CD4-positive, alpha-beta T cell treated with Interleukin-15 for 4 hours (primary cell): ENCODE results near the gene SF3B3.
"Not testable (repeated sequence)": the region's sequence is repeated elsewhere in the genome, so short reads cannot be mapped to it uniquely, and the experiment has no call there.

ENCODE experiments used
- DNase-seq: peaks from one replicate; pipeline ENCODE4 v3.0.0-alpha.2; 2020; ENCODE audit warnings: low spot score

SF3B3 gene

GRCh38 chr16:70568601-70569237, 45.1 kb downstream of the SF3B3 start:
- no peak for DNase-seq

- DNase-seq, result no peak
These were observed 46.1 kb downstream of the SF3B3 start for GRCh38 chr16:70569752-70570151.

GRCh38 chr16:70570967-70571570, 47.5 kb downstream of the SF3B3 start:
- DNase-seq, result no peak

DNA sequence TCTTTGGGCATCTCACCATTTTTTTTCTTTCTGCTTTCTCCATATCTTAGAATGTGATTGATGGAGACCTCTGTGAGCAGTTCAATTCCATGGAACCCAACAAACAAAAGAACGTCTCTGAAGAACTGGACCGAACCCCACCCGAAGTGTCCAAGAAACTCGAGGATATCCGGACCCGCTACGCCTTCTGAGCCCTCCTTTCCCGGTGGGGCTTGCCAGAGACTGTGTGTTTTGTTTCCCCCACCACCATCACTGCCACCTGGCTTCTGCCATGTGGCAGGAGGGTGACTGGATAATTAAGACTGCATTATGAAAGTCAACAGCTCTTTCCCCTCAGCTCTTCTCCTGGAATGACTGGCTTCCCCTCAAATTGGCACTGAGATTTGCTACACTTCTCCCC, 48.0 kb downstream of the SF3B3 start:
- DNase-seq, result no peak

GRCh38 chr16:70572050-70572925, 48.7 kb downstream of the SF3B3 start:
- no peak for DNase-seq

GRCh38 chr16:70572926-70573270, 49.3 kb downstream of the SF3B3 start:
- no peak for DNase-seq

GRCh38 chr16:70573451-70574121, 50.0 kb downstream of the SF3B3 start:
- no peak for DNase-seq

- no peak for DNase-seq
These were observed 51.1 kb downstream of the SF3B3 start for GRCh38 chr16:70574595-70575271.

GRCh38 chr16:70575376-70575775, 51.8 kb downstream of the SF3B3 start:
- no peak for DNase-seq

DNA sequence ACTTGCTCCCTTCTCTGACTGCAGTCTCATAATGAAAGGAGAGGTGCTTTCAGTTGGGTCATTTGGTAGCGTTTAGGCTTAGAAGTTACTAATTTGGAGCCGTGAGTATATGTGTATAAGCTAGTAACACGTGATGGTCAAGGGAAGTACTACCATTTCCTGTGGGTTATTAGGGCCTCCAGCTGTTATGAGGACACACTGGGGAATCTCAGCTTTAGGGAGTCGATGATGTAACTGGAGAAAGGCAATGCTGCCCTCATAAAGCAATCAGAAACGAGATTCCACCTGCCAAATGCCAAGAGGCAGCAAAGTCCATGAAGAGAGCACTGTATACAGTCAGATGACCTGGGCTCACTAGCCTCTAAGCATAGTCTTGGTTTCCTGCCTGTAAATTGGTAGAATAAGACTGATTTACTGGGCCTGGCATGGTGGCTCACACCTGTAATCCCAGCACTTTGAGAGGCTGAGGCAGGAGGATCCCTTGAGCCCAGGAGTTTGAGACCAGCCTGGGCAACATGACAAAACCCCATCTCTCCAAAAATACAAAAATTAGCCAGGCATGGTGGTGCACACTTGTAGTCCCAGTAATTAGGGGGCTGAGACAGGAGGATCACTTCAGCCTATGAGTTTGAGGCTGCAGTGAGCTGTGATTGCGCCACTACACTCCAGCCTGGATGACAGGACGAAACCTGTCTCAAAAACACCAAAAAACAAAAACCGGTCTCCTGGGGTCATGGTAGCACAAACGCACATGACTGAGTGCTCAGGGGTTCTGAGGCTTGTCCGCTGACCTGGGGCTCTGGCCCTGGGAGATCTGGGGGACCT, 53.0 kb downstream of the SF3B3 start:
- DNase-seq, result no peak

- no peak for DNase-seq
These were observed 53.7 kb downstream of the SF3B3 start for GRCh38 chr16:70577256-70577698.

DNA sequence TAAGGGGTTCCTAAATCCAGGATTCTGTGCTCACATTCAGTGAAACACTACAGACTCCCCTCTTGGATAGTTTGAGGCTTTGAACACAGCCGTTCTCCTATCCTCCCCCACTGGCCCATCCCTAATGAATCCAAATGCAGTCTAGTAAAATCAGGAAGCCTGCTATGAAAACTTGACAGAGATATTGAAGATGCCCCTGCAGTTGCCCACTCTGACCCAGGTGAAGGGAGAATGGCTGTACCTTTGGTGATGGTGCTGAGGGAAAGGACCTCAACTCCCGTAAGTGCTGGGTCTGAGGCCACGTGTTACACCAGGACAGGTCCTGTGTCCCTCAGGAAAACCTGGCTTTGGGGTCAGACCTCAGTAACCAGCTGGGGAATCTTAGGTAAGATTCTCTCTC, 54.4 kb downstream of the SF3B3 start:
- DNase-seq, result no peak

DNA sequence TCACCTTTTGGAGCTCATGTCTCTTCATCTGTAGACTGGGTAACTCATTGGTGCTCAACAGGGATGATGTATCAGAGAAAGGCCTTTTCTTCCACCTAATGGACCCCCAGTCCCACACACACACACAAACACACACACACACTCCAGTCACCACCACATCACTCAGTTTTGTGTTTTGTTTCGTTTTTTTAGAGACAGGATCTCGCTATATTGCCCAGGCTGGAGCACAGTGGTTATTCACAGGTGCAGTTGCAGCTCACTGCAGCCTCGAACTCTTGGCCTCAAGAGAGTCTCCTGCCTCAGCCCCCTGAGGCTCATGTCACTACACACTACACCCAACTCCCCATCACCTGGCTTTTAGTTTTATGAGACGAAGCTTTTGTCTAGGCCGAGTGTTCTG, 55.6 kb downstream of the SF3B3 start:
- DNase-seq, result no peak

- DNase-seq, result no peak
These were observed 56.3 kb downstream of the SF3B3 start for GRCh38 chr16:70579648-70580630.

DNA sequence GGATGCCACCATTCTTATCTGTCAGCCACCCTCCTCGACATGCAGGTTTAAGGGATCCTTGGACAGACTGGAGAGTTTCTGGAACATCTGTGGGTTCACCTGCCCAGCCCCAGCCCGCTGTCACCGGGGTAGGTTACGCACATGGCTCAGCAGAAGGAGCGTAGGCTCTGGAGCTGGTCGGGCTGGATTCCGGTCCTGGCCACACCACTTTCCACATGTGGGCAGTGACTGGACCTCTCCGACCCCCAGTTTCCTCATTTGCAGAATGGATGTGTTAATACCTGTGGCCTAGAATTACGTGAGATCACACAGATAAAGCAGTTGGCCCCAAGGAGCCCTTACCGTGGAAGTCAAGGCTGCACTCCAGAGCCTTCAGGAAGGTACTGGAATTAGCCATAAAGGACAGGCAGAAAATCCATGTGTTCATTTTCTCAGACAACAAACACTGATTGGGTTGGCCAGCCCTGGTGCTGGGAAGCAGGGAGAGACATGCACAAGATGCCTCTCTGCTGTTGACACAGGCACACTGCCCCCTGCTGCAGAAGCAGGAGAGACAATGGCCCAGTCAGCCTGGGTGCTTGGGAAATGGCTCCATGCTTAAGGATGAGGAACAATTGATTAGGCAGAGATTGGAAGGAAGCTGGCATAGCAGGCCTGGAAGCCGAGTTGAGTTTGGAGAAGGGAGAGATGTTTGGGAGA, 58.8 kb downstream of the SF3B3 start:
- no peak for DNase-seq

DNA sequence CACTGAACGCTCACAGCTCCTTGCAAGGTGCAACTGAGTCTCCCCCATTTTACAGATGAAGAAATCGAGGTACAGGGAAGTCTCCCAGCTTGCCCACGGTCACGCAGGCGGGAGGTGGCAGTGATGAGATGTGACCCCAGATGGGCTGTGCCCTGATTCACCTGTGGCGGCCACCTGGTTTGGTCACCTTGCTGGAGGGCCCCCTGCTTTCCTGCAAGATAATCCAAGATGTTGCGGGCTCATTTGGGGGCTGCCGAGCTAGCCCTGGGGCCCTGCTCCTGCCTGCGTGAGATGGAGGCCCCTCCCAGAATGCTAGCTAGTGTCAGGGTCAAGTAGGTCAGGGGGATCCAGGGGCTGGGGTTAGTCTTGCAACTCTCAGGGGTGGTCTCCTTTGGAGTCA, 63.1 kb downstream of the SF3B3 start:
- no peak for DNase-seq

GRCh38 chr16:70588565-70588964, 64.9 kb downstream of the SF3B3 start:
- DNase-seq, result no peak

DNA sequence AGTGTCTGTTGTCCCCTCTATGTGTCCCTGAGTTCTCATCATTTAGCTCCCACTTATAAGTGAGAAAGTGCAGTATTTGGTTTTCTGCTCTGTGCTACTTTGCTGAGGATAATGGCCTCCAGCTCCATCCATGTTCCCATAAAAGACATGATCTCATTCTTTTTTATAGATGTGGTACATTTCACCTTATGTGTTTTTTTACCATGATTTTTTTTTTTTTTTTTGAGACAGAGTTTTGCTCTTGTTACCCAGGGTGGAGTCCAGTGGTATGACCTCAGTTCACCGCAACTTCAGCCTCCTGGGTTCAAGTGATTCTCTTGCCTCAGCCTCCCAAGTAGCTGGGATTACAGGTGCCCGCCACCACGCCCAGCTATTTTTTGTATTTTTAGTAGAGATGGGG, 65.8 kb downstream of the SF3B3 start:
- DNase-seq, result not testable (repeated sequence)

DNA sequence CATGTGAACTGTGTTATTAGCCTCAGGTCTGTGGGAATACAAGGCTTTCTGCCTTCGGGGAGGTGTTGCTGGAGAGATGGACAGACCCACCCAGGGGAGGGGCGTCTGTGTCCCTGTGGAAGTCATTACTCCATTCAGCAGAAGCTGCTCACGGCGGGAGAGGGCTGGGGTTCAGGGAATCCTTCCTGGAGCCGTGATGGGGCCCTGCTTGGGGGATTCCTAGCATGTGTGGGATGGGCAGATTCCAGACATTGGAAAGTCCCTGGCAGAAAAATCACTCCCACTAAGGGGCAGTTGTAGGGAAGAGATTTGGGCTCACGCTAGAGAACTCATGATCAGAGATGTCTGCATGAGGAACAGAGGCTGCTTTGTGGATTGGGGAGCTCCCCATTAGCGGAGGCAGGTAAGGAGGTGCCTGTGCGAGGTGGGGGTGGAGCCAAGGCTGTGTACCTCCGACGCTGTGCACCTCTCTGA, 66.4 kb downstream of the SF3B3 start:
- DNase-seq, result no peak
